Measurements from ENCODE around the gene IMMT. TPM values are rescaled to one million over a fixed set of nuclear protein-coding genes. Genes with fewer than 3 reads are reported as not detected.

Gene IMMT
- total RNA-seq, 1 experiment from 2014 or later: 114 TPM

DNA sequence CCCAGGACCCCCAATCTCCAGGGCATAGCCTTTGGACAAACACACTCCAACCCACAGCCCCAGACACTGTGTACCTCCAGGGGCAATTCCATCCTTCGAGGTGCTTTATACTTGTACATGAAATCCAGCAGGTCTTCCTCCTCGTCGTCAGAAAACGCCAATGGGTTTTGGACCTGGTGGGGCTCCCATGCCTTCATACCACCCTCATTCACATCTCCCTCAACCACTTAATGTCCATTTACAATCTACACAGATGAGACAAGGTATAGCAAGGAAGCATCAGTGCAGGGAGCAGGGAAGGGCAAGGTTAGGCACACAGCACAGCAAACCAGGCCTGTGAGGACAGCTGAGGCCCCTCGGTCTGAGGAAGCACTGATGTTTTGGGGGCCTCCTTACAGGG, 24.6 kb upstream of the IMMT start:
- TF ChIP-seq, protein P1, sequence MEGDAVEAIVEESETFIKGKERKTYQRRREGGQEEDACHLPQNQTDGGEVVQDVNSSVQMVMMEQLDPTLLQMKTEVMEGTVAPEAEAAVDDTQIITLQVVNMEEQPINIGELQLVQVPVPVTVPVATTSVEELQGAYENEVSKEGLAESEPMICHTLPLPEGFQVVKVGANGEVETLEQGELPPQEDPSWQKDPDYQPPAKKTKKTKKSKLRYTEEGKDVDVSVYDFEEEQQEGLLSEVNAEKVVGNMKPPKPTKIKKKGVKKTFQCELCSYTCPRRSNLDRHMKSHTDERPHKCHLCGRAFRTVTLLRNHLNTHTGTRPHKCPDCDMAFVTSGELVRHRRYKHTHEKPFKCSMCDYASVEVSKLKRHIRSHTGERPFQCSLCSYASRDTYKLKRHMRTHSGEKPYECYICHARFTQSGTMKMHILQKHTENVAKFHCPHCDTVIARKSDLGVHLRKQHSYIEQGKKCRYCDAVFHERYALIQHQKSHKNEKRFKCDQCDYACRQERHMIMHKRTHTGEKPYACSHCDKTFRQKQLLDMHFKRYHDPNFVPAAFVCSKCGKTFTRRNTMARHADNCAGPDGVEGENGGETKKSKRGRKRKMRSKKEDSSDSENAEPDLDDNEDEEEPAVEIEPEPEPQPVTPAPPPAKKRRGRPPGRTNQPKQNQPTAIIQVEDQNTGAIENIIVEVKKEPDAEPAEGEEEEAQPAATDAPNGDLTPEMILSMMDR (IDR thresholded peaks at IDR 0.05; ENCODE audit: unreplicated experiment): no peak
- Mint-ChIP-seq H3K4me3 (ENCODE audit: unreplicated experiment) (no peak overlapping the region), H3K27me3 (ENCODE audit: insufficient read depth, unreplicated experiment) (no peaks in the 10 kb centered on the region), H3K36me3 (ENCODE audit: insufficient read depth, unreplicated experiment) (no peaks in the 10 kb centered on the region), H3K9me3 (ENCODE audit: unreplicated experiment) (no peaks in the 10 kb centered on the region), H3K4me1 (ENCODE audit: insufficient read depth, unreplicated experiment) (peaks cover 9% of the 10 kb centered on the region), H3K27ac (ENCODE audit: low read depth, unreplicated experiment) (no peak overlapping the region)
- DNase-seq (ENCODE audit: unreplicated experiment): no peak
- intact Hi-C loops (cut with micrococcal nuclease): loop anchor here (10.0 kb wide), 2 partner anchors 75 to 405 kb away; partner anchors contain the start of gene RNF103
- ChIA-PET CTCF (interaction anchor here (0.6 to 4.3 kb wide), 10 partner anchors 10 to 157 kb away, joined by 3 to 57 read pairs (median 5); no protein-coding TSS in a partner anchor), POLR2A (interaction anchor here (0.7 to 1.5 kb wide), 3 partner anchors 118 to 549 kb away, joined by 3 to 4 read pairs (median 3); partner anchors contain the start of gene REEP1)
- no TSS peak for BruUV-seq (replicated peaks)

DNA sequence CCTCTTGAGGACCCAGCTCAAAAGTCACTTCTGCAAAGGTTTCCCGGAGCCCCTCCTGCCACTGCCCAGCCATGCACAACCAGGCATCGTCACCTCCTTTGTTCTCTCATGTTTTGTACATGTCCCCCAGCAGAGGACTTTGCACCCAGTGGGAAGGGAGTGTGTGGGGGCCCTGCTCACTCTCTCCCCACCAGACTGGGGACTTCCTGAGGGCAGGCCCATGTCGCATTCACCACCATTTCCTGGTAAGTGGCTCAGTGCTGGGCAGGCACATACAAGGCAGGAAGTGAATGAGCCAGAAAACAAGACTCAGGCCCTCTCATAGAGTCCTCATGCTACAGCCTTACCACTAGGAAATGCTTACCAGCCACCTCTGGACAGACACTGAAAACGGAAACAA, 22.9 kb upstream of the IMMT start:
- no peak overlapping the region for H3K4me3 Mint-ChIP-seq (ENCODE audit: unreplicated experiment)
- no peak overlapping the region for H3K27ac Mint-ChIP-seq (ENCODE audit: low read depth, unreplicated experiment)
- TF ChIP-seq, protein P1 (IDR thresholded peaks at IDR 0.05; ENCODE audit: unreplicated experiment): no peak
- H3K9me3 Mint-ChIP-seq (ENCODE audit: unreplicated experiment): no peaks in the 10 kb centered on the region
- CTCF ChIA-PET: interaction anchor here (0.6 kb wide), 1 partner anchor 33 kb away, joined by 3 read pairs; no protein-coding TSS in a partner anchor
- intact Hi-C loops (cut with micrococcal nuclease): no loop called here
- no peaks in the 10 kb centered on the region for H3K27me3 Mint-ChIP-seq (ENCODE audit: insufficient read depth, unreplicated experiment)
- no TSS peak for BruUV-seq (replicated peaks)
- DNase-seq (ENCODE audit: unreplicated experiment): no peak
- POLR2A ChIA-PET: interaction anchor here (2.1 kb wide), 1 partner anchor 23 kb away, joined by 5 read pairs; the partner anchor contains the start of gene IMMT
- H3K4me1 Mint-ChIP-seq (ENCODE audit: insufficient read depth, unreplicated experiment): no peaks in the 10 kb centered on the region
- peaks cover 13% of the 10 kb centered on the region for H3K36me3 Mint-ChIP-seq (ENCODE audit: insufficient read depth, unreplicated experiment)

DNA sequence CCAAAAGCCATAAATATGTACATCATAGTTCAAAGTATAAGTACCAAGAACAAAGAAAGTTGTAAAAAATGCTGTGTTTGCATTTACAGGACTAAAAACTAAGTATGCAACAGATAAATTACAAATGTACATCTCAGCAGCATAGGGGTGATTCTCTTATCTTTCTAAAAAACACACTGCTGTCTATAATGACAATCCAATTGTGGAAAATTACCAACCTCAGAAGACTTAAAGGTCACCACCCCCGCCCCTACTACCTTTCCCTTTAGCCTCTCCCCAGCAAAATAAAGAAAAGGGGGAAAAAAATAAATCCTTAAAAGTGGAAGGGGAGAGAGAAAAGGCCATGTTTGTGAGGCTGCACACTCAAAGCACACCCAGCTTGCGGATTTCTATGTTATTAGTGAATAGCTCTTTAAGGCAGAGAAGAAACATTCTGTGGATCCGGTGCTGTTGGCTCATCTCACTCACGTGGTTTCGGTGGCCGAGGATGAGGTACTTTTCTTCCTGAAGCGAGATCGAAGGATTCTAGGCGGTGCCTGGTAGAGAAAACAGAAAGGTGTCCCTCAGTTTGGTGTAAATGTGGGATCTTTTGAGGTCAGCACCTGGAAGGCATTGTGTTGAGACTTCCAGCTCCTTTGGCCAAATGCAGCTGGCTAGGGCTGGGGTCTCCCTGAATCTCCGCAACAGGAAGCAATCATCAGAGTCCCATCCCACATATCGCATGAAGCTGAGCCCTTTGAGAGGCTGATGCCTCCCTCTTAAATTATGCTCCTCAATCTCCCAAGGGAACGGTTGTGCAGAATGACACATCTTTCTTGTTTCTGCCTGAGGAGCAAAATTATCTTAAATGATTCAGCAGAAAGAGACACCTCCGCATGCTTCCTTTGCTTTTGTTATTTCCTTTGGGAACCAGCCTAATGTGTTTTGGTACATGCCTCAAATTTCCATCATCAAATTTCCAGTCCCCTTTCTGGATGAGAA, 21.6 kb upstream of the IMMT start:
- H3K27me3 Mint-ChIP-seq (ENCODE audit: insufficient read depth, unreplicated experiment): no peaks in the 10 kb centered on the region
- BruUV-seq (replicated peaks): no TSS peak
- H3K4me3 Mint-ChIP-seq (ENCODE audit: unreplicated experiment): no peak overlapping the region
- H3K4me1 Mint-ChIP-seq (ENCODE audit: insufficient read depth, unreplicated experiment): no peaks in the 10 kb centered on the region
- H3K27ac Mint-ChIP-seq (ENCODE audit: low read depth, unreplicated experiment): no peak overlapping the region
- peaks cover 21% of the 10 kb centered on the region for H3K36me3 Mint-ChIP-seq (ENCODE audit: insufficient read depth, unreplicated experiment)
- no peaks in the 10 kb centered on the region for H3K9me3 Mint-ChIP-seq (ENCODE audit: unreplicated experiment)
- DNase-seq (ENCODE audit: unreplicated experiment): peak; percentile 43
- intact Hi-C loops (cut with micrococcal nuclease): no loop called here
- POLR2A ChIA-PET: interaction anchor here (0.5 to 2.1 kb wide), 7 partner anchors 15 to 238 kb away, joined by 3 to 9 read pairs (median 5); partner anchors contain the start of genes IMMT, KDM3A and MRPL35
- CTCF ChIA-PET: interaction anchor here (2.2 kb wide), 1 partner anchor 156 kb away, joined by 9 read pairs; no protein-coding TSS in a partner anchor
- TF ChIP-seq, protein P1 (IDR thresholded peaks at IDR 0.05; ENCODE audit: unreplicated experiment): no peak

DNA sequence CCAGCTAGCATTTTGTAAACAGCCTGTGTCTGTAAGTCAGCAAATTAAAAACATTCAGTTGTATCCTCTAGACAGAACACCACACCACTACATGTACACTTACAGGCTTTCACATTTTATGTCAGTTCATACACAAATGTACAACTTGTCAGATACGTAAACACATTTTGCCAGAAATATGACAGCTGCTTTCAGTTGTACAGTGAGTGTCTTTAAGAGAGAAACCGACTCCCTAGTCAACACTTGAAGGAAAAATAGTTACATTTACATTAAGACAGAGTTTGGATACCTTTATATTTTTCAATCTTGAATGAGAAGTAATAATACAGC, 19.2 kb upstream of the IMMT start:
- H3K27me3 Mint-ChIP-seq (ENCODE audit: insufficient read depth, unreplicated experiment): no peaks in the 10 kb centered on the region
- POLR2A ChIA-PET: interaction anchor here (0.6 to 1.5 kb wide), 4 partner anchors 10 to 400 kb away, joined by 3 to 5 read pairs (median 4); partner anchors contain the start of gene KDM3A

More for the DNA sequence above, 19.2 kb upstream of the IMMT start:
- BruUV-seq (replicated peaks): no TSS peak
- no peak for DNase-seq (ENCODE audit: unreplicated experiment)
- H3K9me3 Mint-ChIP-seq (ENCODE audit: unreplicated experiment): no peaks in the 10 kb centered on the region
- no peak overlapping the region for H3K27ac Mint-ChIP-seq (ENCODE audit: low read depth, unreplicated experiment)
- intact Hi-C loops (cut with micrococcal nuclease): no loop called here
- peaks cover 44% of the 10 kb centered on the region for H3K36me3 Mint-ChIP-seq (ENCODE audit: insufficient read depth, unreplicated experiment)
- H3K4me3 Mint-ChIP-seq (ENCODE audit: unreplicated experiment): no peak overlapping the region
- TF ChIP-seq, protein P1 (IDR thresholded peaks at IDR 0.05; ENCODE audit: unreplicated experiment): no peak
- no peaks in the 10 kb centered on the region for H3K4me1 Mint-ChIP-seq (ENCODE audit: insufficient read depth, unreplicated experiment)
- CTCF ChIA-PET: interaction anchor here (2.2 kb wide), 1 partner anchor 158 kb away, joined by 9 read pairs; no protein-coding TSS in a partner anchor
